Parathyroid adenoma (tissue), 2 donors: ENCODE results near the gene PILRA.

Source experiments
- H2AFZ ChIP-seq: fragments of 300-600 bp; sonication (generic); one replicate; pipeline ENCODE4 v1.7.0; 2017; ENCODE audit warnings: antibody characterized with exemption, mild to moderate bottlenecking
- H3K27ac ChIP-seq: fragments of 300-600 bp; sonication (generic); one replicate; pipeline ENCODE4 v1.7.0; 2017
- H3K27me3 ChIP-seq: fragments of 300-600 bp; sonication (generic); one replicate; pipeline ENCODE4 v1.7.0; 2017; ENCODE audit warnings: low read length; ENCODE audit not compliant: control insufficient read depth, insufficient read depth
- H3K36me3 ChIP-seq: fragments of 300-600 bp; sonication (generic); one replicate; pipeline ENCODE4 v1.7.0; 2017; ENCODE audit warnings: low read length; ENCODE audit not compliant: control insufficient read depth, insufficient read depth
- H3K4me1 ChIP-seq: fragments of 300-600 bp; sonication (generic); one replicate; pipeline ENCODE4 v1.7.0; 2017; ENCODE audit warnings: control low read depth
- H3K4me2 ChIP-seq: fragments of 300-600 bp; sonication (generic); one replicate; pipeline ENCODE4 v1.7.0; 2017; ENCODE audit warnings: low read length
- H3K4me3 ChIP-seq: fragments of 300-600 bp; sonication (generic); one replicate; pipeline ENCODE4 v1.7.0; 2017; ENCODE audit warnings: low read depth, low read length
- H3K79me2 ChIP-seq: fragments of 300-600 bp; sonication (generic); one replicate; pipeline ENCODE4 v1.7.0; 2017; ENCODE audit warnings: control low read depth
- H3K9ac ChIP-seq: fragments of 300-600 bp; sonication (generic); one replicate; pipeline ENCODE4 v1.7.0; 2017; ENCODE audit warnings: mild to moderate bottlenecking
- H3K9me3 ChIP-seq: fragments of 300-600 bp; sonication (generic); one replicate; pipeline ENCODE4 v1.7.0; 2017; ENCODE audit warnings: low read length; ENCODE audit not compliant: control insufficient read depth
- CTCF ChIP-seq: fragments of 300-600 bp; sonication (generic); IDR thresholded peaks from one replicate; pipeline ENCODE4 v1.7.0; 2017; ENCODE audit warnings: antibody characterized with exemption, mild to moderate bottlenecking
- donor health status: primary hyperparathyroidism.

Gene PILRA

DNA sequence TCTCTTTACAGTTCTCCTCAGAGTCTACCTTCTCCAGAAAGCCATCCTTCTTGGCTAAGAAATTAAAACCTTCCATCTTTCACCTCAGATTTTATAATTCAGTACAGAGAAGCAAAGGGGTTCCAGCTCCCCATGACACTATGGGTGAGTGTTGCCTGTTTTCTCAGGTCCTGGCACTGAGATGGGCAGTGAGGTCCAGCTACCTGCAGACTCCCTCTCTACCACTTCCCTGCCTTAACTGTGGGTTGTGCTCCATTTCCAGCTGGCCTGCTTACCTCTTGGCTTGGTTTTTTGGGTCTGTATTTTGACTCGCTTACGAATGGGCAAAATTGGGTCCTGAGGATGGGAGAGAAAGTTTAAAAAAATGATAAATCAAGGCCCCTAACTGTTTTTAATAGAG is 29.0 kb downstream of the PILRA start:
- H3K27me3 ChIP-seq, result no peaks in the 10 kb centered on the region
- H3K36me3 ChIP-seq, result no peaks in the 10 kb centered on the region
- no peak overlapping the region for H3K9ac ChIP-seq
- no peaks in the 10 kb centered on the region for H3K79me2 ChIP-seq
- TF ChIP-seq CTCF, result no peak
- no peak overlapping the region for H3K4me2 ChIP-seq
- no peaks in the 10 kb centered on the region for H3K4me1 ChIP-seq
- H3K9me3 ChIP-seq, result no peaks in the 10 kb centered on the region
- no peak overlapping the region for H3K27ac ChIP-seq
- H2AFZ ChIP-seq, result no peak overlapping the region
- H3K4me3 ChIP-seq, result no peak overlapping the region

- H3K4me1 ChIP-seq, result no peaks in the 10 kb centered on the region
- H3K9ac ChIP-seq, result no peak overlapping the region
- no peaks in the 10 kb centered on the region for H3K9me3 ChIP-seq
- H3K27ac ChIP-seq, result no peak overlapping the region
- no peaks in the 10 kb centered on the region for H3K27me3 ChIP-seq
- H3K4me3 ChIP-seq, result no peak overlapping the region
- H2AFZ ChIP-seq, result no peak overlapping the region
- no peak overlapping the region for H3K4me2 ChIP-seq
- no peaks in the 10 kb centered on the region for H3K36me3 ChIP-seq
- no peaks in the 10 kb centered on the region for H3K79me2 ChIP-seq
- TF ChIP-seq CTCF, result no peak
Measured at GRCh38 chr7:100406767-100407166, 33.5 kb downstream of the PILRA start.

- Histone ChIP-seq H3K79me2 (no peaks in the 10 kb centered on the region), H2AFZ (peak overlapping the region; percentile 4), H3K36me3 (no peaks in the 10 kb centered on the region), H3K4me1 (no peaks in the 10 kb centered on the region), H3K9ac (no peak overlapping the region), H3K27me3 (no peaks in the 10 kb centered on the region), H3K4me3 (no peak overlapping the region), H3K27ac (no peak overlapping the region), H3K9me3 (no peaks in the 10 kb centered on the region), H3K4me2 (no peak overlapping the region)
- peak; percentile 73 for TF ChIP-seq CTCF
Measured at GRCh38 chr7:100407285-100408180, 34.2 kb downstream of the PILRA start.

DNA sequence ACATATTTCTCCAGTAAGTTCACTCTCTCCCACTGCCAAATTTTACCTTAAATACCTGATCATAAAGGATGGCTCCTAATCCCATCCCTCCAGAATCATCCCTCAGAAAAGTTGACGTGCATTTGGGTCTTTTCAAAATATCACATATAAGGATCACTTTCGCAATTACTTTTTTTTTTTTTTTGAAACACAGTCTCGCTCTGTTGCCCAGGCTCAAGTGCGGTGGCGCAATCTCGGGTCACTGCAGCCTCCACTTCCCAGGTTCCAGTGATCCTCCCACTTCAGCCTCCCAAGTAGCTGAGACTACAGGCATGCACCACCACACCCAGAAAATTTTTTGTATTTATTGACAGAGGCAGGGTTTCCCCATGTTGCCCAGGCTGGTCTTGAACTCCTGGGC is 37.8 kb downstream of the PILRA start:
- Histone ChIP-seq H3K27me3 (no peaks in the 10 kb centered on the region), H3K27ac (no peak overlapping the region), H3K4me3 (no peak overlapping the region), H2AFZ (no peak overlapping the region), H3K4me1 (no peaks in the 10 kb centered on the region), H3K9ac (no peak overlapping the region), H3K36me3 (no peaks in the 10 kb centered on the region), H3K4me2 (no peak overlapping the region), H3K9me3 (no peaks in the 10 kb centered on the region), H3K79me2 (no peaks in the 10 kb centered on the region)
- TF ChIP-seq CTCF, result no peak

DNA sequence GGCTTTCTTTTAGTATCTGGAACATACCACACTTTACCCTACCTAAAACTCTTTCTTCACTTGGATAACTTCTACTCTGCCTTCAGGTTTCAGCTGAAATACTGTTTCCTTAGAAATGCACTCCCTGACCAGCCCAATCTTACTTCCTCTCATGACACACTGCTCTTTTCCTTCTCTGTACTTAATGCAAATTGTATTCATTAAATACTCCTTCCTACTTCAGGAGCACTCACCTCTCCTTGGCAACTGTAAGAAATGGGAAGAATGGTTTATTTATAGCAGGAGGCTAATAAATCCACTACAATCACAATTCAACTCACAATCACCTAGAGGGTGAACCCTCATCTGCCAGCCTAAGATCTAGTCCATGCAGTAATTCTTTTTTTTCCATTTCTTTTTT is 40.1 kb downstream of the PILRA start:
- Histone ChIP-seq H3K27me3 (no peaks in the 10 kb centered on the region), H3K27ac (no peak overlapping the region), H3K9me3 (no peaks in the 10 kb centered on the region), H3K36me3 (no peaks in the 10 kb centered on the region), H2AFZ (no peak overlapping the region), H3K4me2 (no peak overlapping the region), H3K9ac (no peak overlapping the region), H3K4me1 (no peaks in the 10 kb centered on the region), H3K79me2 (no peaks in the 10 kb centered on the region), H3K4me3 (no peak overlapping the region)
- no peak for TF ChIP-seq CTCF
